Kidney (tissue), 14 donors: Measurements from ENCODE around the gene NHSL2. TPM values are rescaled to one million over a fixed set of nuclear protein-coding genes. Genes with fewer than 3 reads are reported as not detected.

ENCODE experiments used
- DNase-seq, 5 donors: peaks; one replicate each; pipeline ENCODE4 v3.0.0-alpha.2; 2013 to 2020
- FAIRE-seq: peaks from 2 replicates; lab custom pipeline; 2012; peaks lifted over from hg19 to GRCh38; lab: Jason Lieb, UNC
- H3K27ac ChIP-seq, 2 donors: one replicate each; pipeline ENCODE4 v1.7.0; 2013; ENCODE audit warnings: low read depth in 2 of 2, low read length in 2 of 2, inconsistent platforms in 1 of 2
- H3K27me3 ChIP-seq: one replicate; pipeline ENCODE4 v1.7.1; 2013; ENCODE audit warnings: low read length, inconsistent platforms; ENCODE audit not compliant: control insufficient read depth, insufficient read depth
- H3K36me3 ChIP-seq, 3 donors: one replicate each; pipeline versions ENCODE4 v1.7.0 to v1.7.1; 2013; ENCODE audit warnings: low read length in 3 of 3, control low read depth in 1 of 3, inconsistent platforms in 1 of 3; ENCODE audit not compliant: insufficient read depth in 3 of 3, control insufficient read depth in 2 of 3
- H3K4me1 ChIP-seq, 3 donors: one replicate each; pipeline versions ENCODE4 v1.7.0 to v1.7.1; 2013; ENCODE audit warnings: low read length in 3 of 3, inconsistent platforms in 1 of 3, low read depth in 1 of 3; ENCODE audit not compliant: control insufficient read depth in 2 of 3, insufficient read depth in 2 of 3
- H3K4me3 ChIP-seq, 3 donors: one replicate each; pipeline versions ENCODE4 v1.7.0 to v1.8.1; 2013; ENCODE audit warnings: low read length in 3 of 3, control low read depth in 1 of 3, inconsistent platforms in 1 of 3
- H3K9ac ChIP-seq, 3 donors: one replicate each; pipeline versions ENCODE4 v1.7.0 to v1.7.1; 2013; ENCODE audit warnings: low read length in 3 of 3, control low read depth in 1 of 3, inconsistent platforms in 1 of 3
- H3K9me3 ChIP-seq, 3 donors: one replicate each; pipeline versions ENCODE4 v1.7.0 to v1.7.1; 2013; ENCODE audit warnings: low read length in 3 of 3, control low read depth in 1 of 3, inconsistent platforms in 1 of 3; ENCODE audit not compliant: control insufficient read depth in 2 of 3, insufficient read depth in 1 of 3
- intact Hi-C: fragments of 100-400 bp; cut with DNase I; formaldehyde crosslinking; loops from one replicate; pipeline ENCODE4 v1.11.1; 2022
- polyA plus RNA-seq: library from polyadenylated mRNA; stranded (reverse); fragments of 350-450 nt; fragmentation: Illumina TruSeq; extraction: RNeasy Lipid Tissue Mini Kit (QIAGEN cat#74804); gene quantifications from one replicate; pipeline ENCODE4 v1.2.3, GENCODE V29; 2014; ENCODE audit warnings: low read depth, low replicate concordance; ENCODE audit not compliant: insufficient read depth
- total RNA-seq: library from RNA; stranded (reverse); fragmentation: NEBNext Ultra II Directional; extraction: Animal tissue kit (Norgen Biotek cat#: 25700); gene quantifications from one replicate; pipeline ENCODE4 v1.2.1, GENCODE V29; 2021
- TF ChIP-seq, protein P1 (sequence below): IDR thresholded peaks from 3 replicates; pipeline ENCODE4 v1.5.1; 2012; ENCODE audit warnings: mild to moderate bottlenecking, moderate library complexity, borderline replicate concordance; ENCODE audit not compliant: insufficient read depth; ENCODE audit errors: extremely low read depth
- donor health status: control.
- donor health status: control.
- donor health status: control.
- donor health status: control.
- donor health status: control.
- donor health status: DM: yes; HTN: yes; CAD: no.
- donor health status: Normal renal cell carcinoma (clear cell type).

Gene NHSL2
- total and polyA plus RNA-seq, 2 donors from 2014 or later, result 1.3 to 10.8 TPM

DNA sequence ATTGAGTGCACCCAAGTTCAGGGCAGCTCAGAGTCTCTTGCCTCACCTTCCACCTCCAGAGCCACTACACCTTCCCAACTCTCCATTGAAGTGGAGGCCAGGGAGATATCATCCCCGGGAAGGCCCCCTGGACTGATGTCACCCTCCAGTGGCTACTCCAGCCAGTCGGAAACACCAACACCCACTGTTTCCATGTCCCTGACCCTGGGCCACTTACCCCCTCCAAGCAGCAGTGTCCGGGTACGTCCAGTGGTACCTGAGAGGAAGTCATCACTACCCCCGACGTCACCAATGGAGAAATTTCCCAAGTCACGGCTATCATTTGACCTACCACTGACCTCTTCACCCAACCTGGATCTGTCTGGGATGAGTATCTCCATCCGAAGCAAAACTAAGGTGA is 228.9 kb downstream of the NHSL2 start:
- no peak for FAIRE-seq
- H3K4me3 ChIP-seq, result no peak overlapping the region

DNA sequence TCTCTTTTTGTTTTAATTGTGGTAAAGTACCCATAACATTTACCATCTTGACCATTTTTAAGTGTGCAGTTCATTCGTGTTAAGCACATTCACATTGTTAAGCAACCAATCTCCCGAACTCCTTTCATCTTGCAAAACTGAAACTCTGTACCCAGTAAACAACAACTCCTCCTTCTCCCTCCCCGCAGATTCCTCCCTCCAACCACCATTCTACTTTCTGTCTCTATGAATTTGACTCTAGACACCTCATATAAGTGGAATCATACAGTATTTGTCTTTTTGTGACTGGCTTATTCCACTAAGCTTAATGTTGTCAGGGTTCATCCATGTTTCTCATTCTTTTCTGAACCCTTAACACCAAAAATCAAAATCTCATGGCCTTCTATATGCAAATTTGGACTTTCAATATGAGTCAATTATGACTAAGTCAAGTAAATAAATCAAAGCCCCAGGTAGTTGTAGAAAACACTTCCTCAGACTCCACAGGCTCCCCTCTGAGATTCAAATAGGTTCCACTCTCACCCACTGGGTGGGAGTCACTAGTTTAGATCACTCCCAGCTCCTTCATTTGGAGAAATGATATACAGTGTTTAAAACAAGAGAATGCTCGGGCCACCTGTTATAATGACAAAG is 230.8 kb downstream of the NHSL2 start:
- no peak overlapping the region for H3K27ac ChIP-seq
- no peaks in the 10 kb centered on the region for H3K4me1 ChIP-seq
- H3K36me3 ChIP-seq, result no peaks in the 10 kb centered on the region
- H3K9ac ChIP-seq, result no peak overlapping the region
- TF ChIP-seq, protein P1, sequence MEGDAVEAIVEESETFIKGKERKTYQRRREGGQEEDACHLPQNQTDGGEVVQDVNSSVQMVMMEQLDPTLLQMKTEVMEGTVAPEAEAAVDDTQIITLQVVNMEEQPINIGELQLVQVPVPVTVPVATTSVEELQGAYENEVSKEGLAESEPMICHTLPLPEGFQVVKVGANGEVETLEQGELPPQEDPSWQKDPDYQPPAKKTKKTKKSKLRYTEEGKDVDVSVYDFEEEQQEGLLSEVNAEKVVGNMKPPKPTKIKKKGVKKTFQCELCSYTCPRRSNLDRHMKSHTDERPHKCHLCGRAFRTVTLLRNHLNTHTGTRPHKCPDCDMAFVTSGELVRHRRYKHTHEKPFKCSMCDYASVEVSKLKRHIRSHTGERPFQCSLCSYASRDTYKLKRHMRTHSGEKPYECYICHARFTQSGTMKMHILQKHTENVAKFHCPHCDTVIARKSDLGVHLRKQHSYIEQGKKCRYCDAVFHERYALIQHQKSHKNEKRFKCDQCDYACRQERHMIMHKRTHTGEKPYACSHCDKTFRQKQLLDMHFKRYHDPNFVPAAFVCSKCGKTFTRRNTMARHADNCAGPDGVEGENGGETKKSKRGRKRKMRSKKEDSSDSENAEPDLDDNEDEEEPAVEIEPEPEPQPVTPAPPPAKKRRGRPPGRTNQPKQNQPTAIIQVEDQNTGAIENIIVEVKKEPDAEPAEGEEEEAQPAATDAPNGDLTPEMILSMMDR, result no peak
- H3K9me3 ChIP-seq, result no peaks in the 10 kb centered on the region
- no peak for FAIRE-seq
- intact Hi-C loops, result no loop called here
- peaks cover 2% of the 10 kb centered on the region for H3K27me3 ChIP-seq
- DNase-seq, result no peak
- no peak overlapping the region for H3K4me3 ChIP-seq

More for the DNA sequence above, 228.9 kb downstream of the NHSL2 start:
- Histone ChIP-seq H3K27ac (no peak overlapping the region), H3K4me1 (no peaks in the 10 kb centered on the region), H3K9me3 (no peaks in the 10 kb centered on the region), H3K9ac (no peak overlapping the region), H3K36me3 (no peaks in the 10 kb centered on the region), H3K27me3 (peaks cover 2% of the 10 kb centered on the region)
- intact Hi-C loops, result no loop called here
- DNase-seq, result no peak
- TF ChIP-seq, protein P1, result no peak

DNA sequence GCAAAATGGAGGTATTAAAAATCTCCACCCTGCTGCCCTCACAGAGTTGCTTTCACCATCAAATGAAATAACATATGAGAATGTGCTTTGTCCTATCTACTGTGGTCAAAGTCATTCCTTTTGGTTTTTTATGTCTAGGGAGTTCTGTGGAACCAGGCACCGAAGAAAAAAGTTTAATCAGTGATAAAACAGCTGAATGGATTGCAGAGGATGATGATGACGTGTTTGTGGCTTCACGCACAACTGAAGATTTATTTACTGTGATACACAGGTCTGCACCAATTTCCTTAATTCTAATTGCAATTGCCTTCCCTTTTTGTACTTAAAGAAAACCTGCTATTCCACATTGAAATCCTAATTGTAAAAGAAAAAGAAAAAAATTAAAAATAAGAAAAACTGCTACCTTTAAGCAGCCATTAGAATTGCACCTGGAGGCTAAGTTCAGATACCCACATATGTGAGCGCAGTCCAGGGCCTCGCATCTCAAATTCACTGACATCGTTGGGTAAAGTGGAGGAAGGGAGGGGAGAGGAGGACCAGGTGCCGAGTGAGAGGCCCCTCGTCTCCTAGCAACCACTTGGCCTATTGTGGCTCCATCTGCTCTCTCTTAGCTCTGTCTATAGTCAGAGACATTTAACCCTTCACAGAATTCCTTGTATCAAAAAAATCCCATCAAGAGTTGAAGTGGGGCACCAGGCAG is 231.6 kb downstream of the NHSL2 start:
- no peak overlapping the region for H3K27ac ChIP-seq
- TF ChIP-seq, protein P1, result no peak
- no peaks in the 10 kb centered on the region for H3K4me1 ChIP-seq
- no peak overlapping the region for H3K4me3 ChIP-seq
- no peaks in the 10 kb centered on the region for H3K9me3 ChIP-seq
- DNase-seq (peak in 3 of 5 donors; percentile 67 to 77 (median 77)), FAIRE-seq (no peak)
- H3K9ac ChIP-seq, result no peak overlapping the region
- H3K36me3 ChIP-seq, result no peaks in the 10 kb centered on the region
- intact Hi-C loops, result no loop called here
- H3K27me3 ChIP-seq, result peaks cover 4% of the 10 kb centered on the region
